CD14-positive monocyte (primary cell): ENCODE measurements around the gene TNFRSF8. TPM values are rescaled to one million over a fixed set of nuclear protein-coding genes. Genes with fewer than 3 reads are reported as not detected.

Experiments used
- DNase-seq, 3 donors: peaks; one replicate each; pipeline ENCODE4 v3.0.0-alpha.2; 2011 to 2022
- H2AFZ ChIP-seq: 2 replicates; pipeline ENCODE4 v1.6.0; 2012; ENCODE audit warnings: mild to moderate bottlenecking, low read depth, low read length, inconsistent platforms; ENCODE audit not compliant: insufficient read depth, poor library complexity, severe bottlenecking
- H3K27ac ChIP-seq, 2 donors: 1 replicate in 1 of 2; 2 replicates in 1 of 2; pipeline ENCODE4 v1.5.1; 2012 to 2013; ENCODE audit warnings: low read length in 2 of 2, control low read depth in 1 of 2, inconsistent platforms in 1 of 2, low read depth in 1 of 2, mild to moderate bottlenecking in 1 of 2
- H3K27me3 ChIP-seq, 2 donors: one replicate each; pipeline versions ENCODE4 v1.6.0 to v1.6.1; 2011 to 2013; ENCODE audit warnings: low read length in 2 of 2; ENCODE audit not compliant: control insufficient read depth in 2 of 2, insufficient read depth in 2 of 2
- H3K36me3 ChIP-seq, 2 donors: replicated peaks in 1 of 2; 1 replicate in 1 of 2; 2 replicates in 1 of 2; pipeline versions ENCODE4 v1.5.1 to v1.6.1; 2012 to 2013; ENCODE audit warnings: low read length in 2 of 2, control low read depth in 1 of 2, inconsistent platforms in 1 of 2, mild to moderate bottlenecking in 1 of 2; ENCODE audit not compliant: insufficient read depth in 2 of 2, control insufficient read depth in 1 of 2
- H3K4me1 ChIP-seq, 2 donors: 1 replicate in 1 of 2; 2 replicates in 1 of 2; pipeline versions ENCODE4 v1.5.1 to v1.6.1; 2012 to 2013; ENCODE audit warnings: low read length in 2 of 2, control low read depth in 1 of 2, inconsistent platforms in 1 of 2, mild to moderate bottlenecking in 1 of 2, moderate library complexity in 1 of 2; ENCODE audit not compliant: insufficient read depth in 2 of 2, control insufficient read depth in 1 of 2
- H3K4me2 ChIP-seq: replicated peaks from 2 replicates; pipeline ENCODE3; 2012; ENCODE audit warnings: low read length, moderate library complexity, mild to moderate bottlenecking; ENCODE audit not compliant: poor library complexity, severe bottlenecking; ENCODE audit errors: extremely low read depth
- H3K4me3 ChIP-seq, 3 experiments: fragments of 200-600 bp in 1 of 3; sonication (generic) in 1 of 3; replicated peaks in 1 of 3; 1 replicate in 2 of 3; 2 replicates in 1 of 3; pipeline ENCODE4 v1.5.1; 2011 to 2013; ENCODE audit warnings: low read length in 3 of 3, mild to moderate bottlenecking in 3 of 3, control low read depth in 2 of 3, low read depth in 2 of 3, inconsistent platforms in 1 of 3, moderate library complexity in 1 of 3
- H3K79me2 ChIP-seq: 2 replicates; pipeline ENCODE4 v1.6.0; 2012; ENCODE audit warnings: mild to moderate bottlenecking, control low read depth, inconsistent platforms, low read length, moderate library complexity; ENCODE audit not compliant: insufficient read depth
- H3K9ac ChIP-seq: 2 replicates; pipeline ENCODE4 v1.6.0; 2017; ENCODE audit warnings: low read length, mild to moderate bottlenecking; ENCODE audit not compliant: insufficient read depth, poor library complexity, severe bottlenecking
- H3K9me3 ChIP-seq, 2 donors: replicated peaks in 1 of 2; 1 replicate in 1 of 2; 2 replicates in 1 of 2; pipeline versions ENCODE4 v1.5.1 to v1.6.1; 2012 to 2013; ENCODE audit warnings: low read length in 2 of 2, control low read depth in 1 of 2; ENCODE audit not compliant: control insufficient read depth in 1 of 2, insufficient read depth in 1 of 2
- H4K20me1 ChIP-seq: 2 replicates; pipeline ENCODE4 v1.6.0; 2012; ENCODE audit warnings: mild to moderate bottlenecking, low read length, control low read depth, moderate library complexity; ENCODE audit not compliant: insufficient read depth
- H3K27ac Mint-ChIP-seq, 7 donors: one replicate each; pipeline ENCODE4 v1.8.0; 2020; ENCODE audit warnings: mild to moderate bottlenecking in 7 of 7, mixed read lengths in 7 of 7, moderate library complexity in 6 of 7, inconsistent platforms in 2 of 7
- H3K27me3 Mint-ChIP-seq, 3 donors: one replicate each; pipeline ENCODE4 v1.8.0; 2021 to 2022; ENCODE audit warnings: low read depth in 3 of 3, mild to moderate bottlenecking in 3 of 3, mixed read lengths in 3 of 3, moderate library complexity in 3 of 3, inconsistent platforms in 1 of 3
- H3K36me3 Mint-ChIP-seq, 2 donors: one replicate each; pipeline ENCODE4 v1.8.0; 2020; ENCODE audit warnings: mixed read lengths in 2 of 2, inconsistent platforms in 1 of 2, mild to moderate bottlenecking in 1 of 2
- H3K4me1 Mint-ChIP-seq: one replicate; pipeline ENCODE4 v1.8.0; 2020; ENCODE audit warnings: mild to moderate bottlenecking, mixed read lengths
- H3K4me3 Mint-ChIP-seq, 2 donors: one replicate each; pipeline ENCODE4 v1.8.0; 2020; ENCODE audit warnings: mild to moderate bottlenecking in 2 of 2, mixed read lengths in 2 of 2, moderate library complexity in 1 of 2
- H3K9me3 Mint-ChIP-seq, 7 donors: one replicate each; pipeline ENCODE4 v1.8.0; 2020 to 2022; ENCODE audit warnings: mixed read lengths in 7 of 7, mild to moderate bottlenecking in 6 of 7, moderate library complexity in 6 of 7, inconsistent platforms in 2 of 7
- CTCF ChIP-seq: fragments of 200-600 bp; IDR thresholded peaks from one replicate; pipeline ENCODE4 v1.8.0; 2022; ENCODE audit warnings: antibody characterized with exemption, mild to moderate bottlenecking
- WGBS: methylation state at CpG from one replicate; pipeline ENCODE4 v1.1.5; 2013; ENCODE audit warnings: missing lambda C conversion rate; ENCODE audit not compliant: insufficient coverage; 5-methylcytosine and 5-hydroxymethylcytosine counted together
- intact Hi-C, 2 donors: fragments of 100-400 bp; cut with micrococcal nuclease; formaldehyde crosslinking; loops; one replicate each; pipeline versions ENCODE4 v1.15.0 to v1.15.1; 2023
- polyA plus RNA-seq, 3 donors: library from polyadenylated mRNA; depleted of rRNA in 1 of 3; unstranded in 2 of 3; stranded (reverse) in 1 of 3; fragments of 300-500 nt in 2 of 3; fragments of >200 nt in 1 of 3; fragmentation: Illumina TruSeq in 2 of 3; gene quantifications; 1 replicate in 2 of 3; 2 replicates in 1 of 3; pipeline ENCODE4 v1.2.3, GENCODE V29; 2012 to 2021

TNFRSF8 gene
- polyA plus RNA-seq, 3 donors = 10.9 to 11.9 (median 11.8) TPM

DNA sequence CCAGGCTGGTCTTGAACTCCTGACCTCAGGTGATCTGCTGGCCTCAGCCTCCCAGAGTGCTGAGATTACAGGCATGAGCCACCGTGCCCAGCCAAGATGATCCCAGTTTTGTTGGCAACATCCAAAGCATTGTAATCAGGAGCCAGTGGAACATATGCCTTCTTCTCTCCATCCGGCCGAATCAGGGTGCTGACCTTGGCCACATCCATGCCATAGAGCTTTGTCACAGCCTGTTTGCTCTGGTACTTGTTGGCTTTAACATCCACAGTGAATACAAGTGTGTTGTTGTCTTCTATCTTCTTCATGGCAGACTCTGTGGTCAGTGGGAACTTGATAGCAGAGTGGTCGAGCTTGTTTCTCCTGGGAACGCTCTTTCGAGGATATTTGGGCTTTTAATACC lies 17.1 kb downstream of the TNFRSF8 start:
- no peak overlapping the region for H2AFZ ChIP-seq
- H3K36me3 ChIP-seq = no peaks in the 10 kb centered on the region
- Mint-ChIP-seq H3K36me3 (no peaks in the 10 kb centered on the region), H3K27ac (no peak overlapping the region), H3K4me3 (no peak overlapping the region), H3K4me1 (peaks cover 4% of the 10 kb centered on the region), H3K9me3 (peaks cover 3 to 20% (median 7%) of the 10 kb centered on the region in 7 donors), H3K27me3 (peaks cover 0 to 2% (median 1%) of the 10 kb centered on the region in 3 donors)
- H3K79me2 ChIP-seq = no peaks in the 10 kb centered on the region
- intact Hi-C loops = no loop called here
- DNase-seq = no peak
- no peaks in the 10 kb centered on the region for H3K27me3 ChIP-seq
- no peak overlapping the region for H3K9ac ChIP-seq
- no peak overlapping the region for H3K4me2 ChIP-seq
- H3K9me3 ChIP-seq = peaks cover 5 to 10% of the 10 kb centered on the region in 2 donors
- no peak overlapping the region for H3K4me3 ChIP-seq
- TF ChIP-seq CTCF = no peak
- H4K20me1 ChIP-seq = no peaks in the 10 kb centered on the region
- no peak overlapping the region for H3K27ac ChIP-seq
- no peaks in the 10 kb centered on the region for H3K4me1 ChIP-seq
- 95% methylated on average over 3 of the region's 6 CpGs for WGBS

- no peak overlapping the region for H3K4me3 Mint-ChIP-seq
- no peaks in the 10 kb centered on the region for H3K36me3 Mint-ChIP-seq
- H3K27me3 Mint-ChIP-seq = peaks cover 0 to 2% (median 1%) of the 10 kb centered on the region in 3 donors
- Histone ChIP-seq H3K4me3 (no peak overlapping the region), H3K27me3 (no peaks in the 10 kb centered on the region), H3K4me1 (no peaks in the 10 kb centered on the region), H2AFZ (no peak overlapping the region), H3K79me2 (no peaks in the 10 kb centered on the region), H4K20me1 (no peaks in the 10 kb centered on the region), H3K9me3 (peaks cover 5 to 10% of the 10 kb centered on the region in 2 donors), H3K36me3 (no peaks in the 10 kb centered on the region), H3K27ac (no peak overlapping the region), H3K4me2 (no peak overlapping the region), H3K9ac (no peak overlapping the region)
- peaks cover 4% of the 10 kb centered on the region for H3K4me1 Mint-ChIP-seq
- WGBS = 100% methylated on average over 2 of the region's 9 CpGs
- intact Hi-C loops = no loop called here
- H3K27ac Mint-ChIP-seq = no peak overlapping the region
- TF ChIP-seq CTCF = no peak
- DNase-seq = no peak
- H3K9me3 Mint-ChIP-seq = peaks cover 3 to 20% (median 8%) of the 10 kb centered on the region in 7 donors
Observed at GRCh38 chr1:12080773-12081556, 17.9 kb downstream of the TNFRSF8 start.
